ENCODE data around the gene MAZ. TPM values are rescaled to one million over a fixed set of nuclear protein-coding genes. Genes with fewer than 3 reads are reported as not detected.

The MAZ gene
- polyA plus RNA-seq, 1 donor from 2014 or later, result 147 TPM

DNA sequence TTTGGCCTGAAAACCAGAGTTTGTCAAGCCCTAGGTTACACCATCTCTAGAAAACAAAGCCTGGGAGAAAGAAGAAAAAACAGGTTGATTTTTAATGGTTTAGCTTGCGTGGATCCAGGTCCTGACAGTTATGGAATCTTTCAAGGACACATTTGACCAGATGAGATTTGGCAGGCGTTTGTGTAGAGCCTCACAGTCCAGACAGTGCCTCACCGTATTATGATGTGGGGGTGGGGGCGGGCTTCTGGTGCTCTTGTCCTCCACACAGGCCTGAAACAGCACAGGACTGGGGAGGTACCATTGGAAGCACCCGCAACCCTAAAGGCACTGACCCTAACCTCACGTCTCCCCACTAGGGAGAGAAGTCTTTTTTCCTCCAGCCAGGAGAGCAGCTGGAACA lies 33.5 kb downstream of the MAZ start:
- H3K27me3 ChIP-seq (ENCODE audit: insufficient read depth, low read depth, low read length), result no peaks in the 10 kb centered on the region
- no peaks in the 10 kb centered on the region for H3K9me2 ChIP-seq (ENCODE audit: insufficient read depth, low read length)
- no peak overlapping the region for H3K4me2 ChIP-seq (ENCODE audit: low read length)
- TF ChIP-seq TAF1 (IDR thresholded peaks at IDR 0.05; ENCODE audit: low read depth) (no peak), POLR2AphosphoS5 (IDR thresholded peaks at IDR 0.05) (no peak), EZH2 (IDR thresholded peaks at IDR 0.05; ENCODE audit: borderline replicate concordance, insufficient read depth, low read length, poor library complexity, severe bottlenecking) (no peak), SMC3 (conservative IDR thresholded peaks at IDR 0.05; ENCODE audit: poor library complexity) (no peak), EP300 (conservative IDR thresholded peaks at IDR 0.05; ENCODE audit: poor library complexity, severe bottlenecking) (no peak), MXI1 (conservative IDR thresholded peaks at IDR 0.05; ENCODE audit: poor library complexity, severe bottlenecking) (no peak), RAD21 (conservative IDR thresholded peaks at IDR 0.05) (no peak)
- TF ChIP-seq, protein P1, sequence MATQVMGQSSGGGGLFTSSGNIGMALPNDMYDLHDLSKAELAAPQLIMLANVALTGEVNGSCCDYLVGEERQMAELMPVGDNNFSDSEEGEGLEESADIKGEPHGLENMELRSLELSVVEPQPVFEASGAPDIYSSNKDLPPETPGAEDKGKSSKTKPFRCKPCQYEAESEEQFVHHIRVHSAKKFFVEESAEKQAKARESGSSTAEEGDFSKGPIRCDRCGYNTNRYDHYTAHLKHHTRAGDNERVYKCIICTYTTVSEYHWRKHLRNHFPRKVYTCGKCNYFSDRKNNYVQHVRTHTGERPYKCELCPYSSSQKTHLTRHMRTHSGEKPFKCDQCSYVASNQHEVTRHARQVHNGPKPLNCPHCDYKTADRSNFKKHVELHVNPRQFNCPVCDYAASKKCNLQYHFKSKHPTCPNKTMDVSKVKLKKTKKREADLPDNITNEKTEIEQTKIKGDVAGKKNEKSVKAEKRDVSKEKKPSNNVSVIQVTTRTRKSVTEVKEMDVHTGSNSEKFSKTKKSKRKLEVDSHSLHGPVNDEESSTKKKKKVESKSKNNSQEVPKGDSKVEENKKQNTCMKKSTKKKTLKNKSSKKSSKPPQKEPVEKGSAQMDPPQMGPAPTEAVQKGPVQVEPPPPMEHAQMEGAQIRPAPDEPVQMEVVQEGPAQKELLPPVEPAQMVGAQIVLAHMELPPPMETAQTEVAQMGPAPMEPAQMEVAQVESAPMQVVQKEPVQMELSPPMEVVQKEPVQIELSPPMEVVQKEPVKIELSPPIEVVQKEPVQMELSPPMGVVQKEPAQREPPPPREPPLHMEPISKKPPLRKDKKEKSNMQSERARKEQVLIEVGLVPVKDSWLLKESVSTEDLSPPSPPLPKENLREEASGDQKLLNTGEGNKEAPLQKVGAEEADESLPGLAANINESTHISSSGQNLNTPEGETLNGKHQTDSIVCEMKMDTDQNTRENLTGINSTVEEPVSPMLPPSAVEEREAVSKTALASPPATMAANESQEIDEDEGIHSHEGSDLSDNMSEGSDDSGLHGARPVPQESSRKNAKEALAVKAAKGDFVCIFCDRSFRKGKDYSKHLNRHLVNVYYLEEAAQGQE (IDR thresholded peaks at IDR 0.05; ENCODE audit: borderline replicate concordance), result no peak
- TF ChIP-seq, protein P2, sequence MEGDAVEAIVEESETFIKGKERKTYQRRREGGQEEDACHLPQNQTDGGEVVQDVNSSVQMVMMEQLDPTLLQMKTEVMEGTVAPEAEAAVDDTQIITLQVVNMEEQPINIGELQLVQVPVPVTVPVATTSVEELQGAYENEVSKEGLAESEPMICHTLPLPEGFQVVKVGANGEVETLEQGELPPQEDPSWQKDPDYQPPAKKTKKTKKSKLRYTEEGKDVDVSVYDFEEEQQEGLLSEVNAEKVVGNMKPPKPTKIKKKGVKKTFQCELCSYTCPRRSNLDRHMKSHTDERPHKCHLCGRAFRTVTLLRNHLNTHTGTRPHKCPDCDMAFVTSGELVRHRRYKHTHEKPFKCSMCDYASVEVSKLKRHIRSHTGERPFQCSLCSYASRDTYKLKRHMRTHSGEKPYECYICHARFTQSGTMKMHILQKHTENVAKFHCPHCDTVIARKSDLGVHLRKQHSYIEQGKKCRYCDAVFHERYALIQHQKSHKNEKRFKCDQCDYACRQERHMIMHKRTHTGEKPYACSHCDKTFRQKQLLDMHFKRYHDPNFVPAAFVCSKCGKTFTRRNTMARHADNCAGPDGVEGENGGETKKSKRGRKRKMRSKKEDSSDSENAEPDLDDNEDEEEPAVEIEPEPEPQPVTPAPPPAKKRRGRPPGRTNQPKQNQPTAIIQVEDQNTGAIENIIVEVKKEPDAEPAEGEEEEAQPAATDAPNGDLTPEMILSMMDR (IDR thresholded peaks at IDR 0.05; ENCODE audit: poor library complexity, severe bottlenecking), result no peak
- no peak overlapping the region for H3K9ac ChIP-seq (ENCODE audit: low read length)
- no peaks in the 10 kb centered on the region for H3K79me2 ChIP-seq (replicated peaks; ENCODE audit: insufficient read depth, low read length)
- H3F3A ChIP-seq (ENCODE audit: insufficient read depth, low read length, poor library complexity, severe bottlenecking), result no peaks in the 10 kb centered on the region
- no peaks in the 10 kb centered on the region for H4K20me1 ChIP-seq (ENCODE audit: insufficient read depth)
- no peak overlapping the region for H2AFZ ChIP-seq (ENCODE audit: low read depth, low read length)
- no peak overlapping the region for H3K4me3 ChIP-seq (ENCODE audit: low read length)
- no peaks in the 10 kb centered on the region for H3K9me3 ChIP-seq (ENCODE audit: low read length)
- H3K27ac ChIP-seq (ENCODE audit: low read length), result no peak overlapping the region
- no peaks in the 10 kb centered on the region for H3K36me3 ChIP-seq (ENCODE audit: insufficient read depth, low read length)

- H3K27me3 ChIP-seq (ENCODE audit: insufficient read depth, low read depth, low read length), result no peaks in the 10 kb centered on the region
- H3K9ac ChIP-seq (ENCODE audit: low read length), result no peak overlapping the region
- TF ChIP-seq, protein P2 (IDR thresholded peaks at IDR 0.05; ENCODE audit: poor library complexity, severe bottlenecking), result no peak
- no peak for TF ChIP-seq SMC3 (conservative IDR thresholded peaks at IDR 0.05; ENCODE audit: poor library complexity)
- TF ChIP-seq, protein P1 (IDR thresholded peaks at IDR 0.05; ENCODE audit: borderline replicate concordance), result no peak
- TF ChIP-seq MXI1 (conservative IDR thresholded peaks at IDR 0.05; ENCODE audit: poor library complexity, severe bottlenecking), result no peak
- TF ChIP-seq EP300 (conservative IDR thresholded peaks at IDR 0.05; ENCODE audit: poor library complexity, severe bottlenecking), result no peak
- TF ChIP-seq POLR2AphosphoS5 (IDR thresholded peaks at IDR 0.05), result no peak
- no peaks in the 10 kb centered on the region for H3K79me2 ChIP-seq (replicated peaks; ENCODE audit: insufficient read depth, low read length)
- H3K9me3 ChIP-seq (ENCODE audit: low read length), result no peaks in the 10 kb centered on the region
- no peak overlapping the region for H3K4me2 ChIP-seq (ENCODE audit: low read length)
- H3K27ac ChIP-seq (ENCODE audit: low read length), result no peak overlapping the region
- H3F3A ChIP-seq (ENCODE audit: insufficient read depth, low read length, poor library complexity, severe bottlenecking), result no peaks in the 10 kb centered on the region
- no peak overlapping the region for H3K4me3 ChIP-seq (ENCODE audit: low read length)
- no peaks in the 10 kb centered on the region for H3K36me3 ChIP-seq (ENCODE audit: insufficient read depth, low read length)
- no peaks in the 10 kb centered on the region for H4K20me1 ChIP-seq (ENCODE audit: insufficient read depth)
- no peaks in the 10 kb centered on the region for H3K9me2 ChIP-seq (ENCODE audit: insufficient read depth, low read length)
- no peak overlapping the region for H2AFZ ChIP-seq (ENCODE audit: low read depth, low read length)
Observed at GRCh38 chr16:29840240-29840639, 33.9 kb downstream of the MAZ start.
